Measurements from ENCODE around the gene PDLIM5. TPM values are rescaled to one million over a fixed set of nuclear protein-coding genes. Genes with fewer than 3 reads are reported as not detected.

The PDLIM5 gene
- total RNA-seq, 4 donors from 2014 or later = 62.9 to 133 (median 110) TPM

GRCh38 chr4:94629837-94630236 lies 178.1 kb downstream of the PDLIM5 start:
- H3K27me3 ChIP-seq = no peaks in the 10 kb centered on the region
- H3K4me3 ChIP-seq = no peak overlapping the region
- intact Hi-C loops (cut with DNase I; ENCODE audit: low total_unique reads) = no loop called here
- in situ Hi-C loops (cut with MboI; ENCODE audit: low pct_ligation_motif_present in 1 of 4, low pct_unique_long_range_greater_than_20kb in 1 of 4, low sequenced_read_pairs in 3 of 4) = loop anchor here in 1 of 4 donors (25.0 kb wide), 1 partner anchor 482 kb away; no protein-coding TSS in a partner anchor
- DNase-seq = no peak
- H3K4me1 ChIP-seq = no peaks in the 10 kb centered on the region
- WGBS, 2 donors (ENCODE audit: low coverage in 1 of 2) = 69 to 87% methylated on average over 2 of the region's 2 CpGs
- peaks cover 0 to 3% (median 0%) of the 10 kb centered on the region in 4 donors for H3K36me3 ChIP-seq
- no peak overlapping the region for H3K27ac ChIP-seq
- no peak for TF ChIP-seq POLR2A (IDR thresholded peaks at IDR 0.05)
- no peaks in the 10 kb centered on the region for H3K9me3 ChIP-seq

DNA sequence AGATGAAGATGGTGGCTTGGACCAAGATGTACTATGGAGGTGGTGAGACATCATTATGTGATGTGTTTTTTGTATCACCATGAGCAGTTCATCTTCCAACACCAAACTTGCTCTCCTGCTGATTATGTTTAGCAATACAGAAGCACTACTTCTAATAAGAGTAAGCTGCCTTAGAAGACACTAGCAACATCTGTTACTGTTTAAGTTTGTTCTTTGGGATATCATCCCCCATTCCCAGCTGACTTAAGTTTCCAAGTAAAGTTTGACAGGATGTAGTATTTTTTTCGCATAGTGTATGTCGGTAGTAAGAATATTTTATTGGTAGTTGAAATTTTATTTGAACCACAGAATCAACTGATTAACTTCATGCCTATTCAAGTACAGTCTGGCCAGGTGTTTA lies 182.5 kb downstream of the PDLIM5 start:
- Histone ChIP-seq H3K4me3 (no peak overlapping the region), H3K27ac (no peak overlapping the region), H3K4me1 (no peaks in the 10 kb centered on the region), H3K27me3 (no peaks in the 10 kb centered on the region), H3K9me3 (no peaks in the 10 kb centered on the region), H3K36me3 (no peaks in the 10 kb centered on the region)
- intact Hi-C loops (cut with DNase I; ENCODE audit: low total_unique reads) = no loop called here
- TF ChIP-seq POLR2AphosphoS5 (IDR thresholded peaks at IDR 0.05) (no peak), EP300 (IDR thresholded peaks at IDR 0.05; ENCODE audit: low read depth) (no peak)
- TF ChIP-seq, protein P1, sequence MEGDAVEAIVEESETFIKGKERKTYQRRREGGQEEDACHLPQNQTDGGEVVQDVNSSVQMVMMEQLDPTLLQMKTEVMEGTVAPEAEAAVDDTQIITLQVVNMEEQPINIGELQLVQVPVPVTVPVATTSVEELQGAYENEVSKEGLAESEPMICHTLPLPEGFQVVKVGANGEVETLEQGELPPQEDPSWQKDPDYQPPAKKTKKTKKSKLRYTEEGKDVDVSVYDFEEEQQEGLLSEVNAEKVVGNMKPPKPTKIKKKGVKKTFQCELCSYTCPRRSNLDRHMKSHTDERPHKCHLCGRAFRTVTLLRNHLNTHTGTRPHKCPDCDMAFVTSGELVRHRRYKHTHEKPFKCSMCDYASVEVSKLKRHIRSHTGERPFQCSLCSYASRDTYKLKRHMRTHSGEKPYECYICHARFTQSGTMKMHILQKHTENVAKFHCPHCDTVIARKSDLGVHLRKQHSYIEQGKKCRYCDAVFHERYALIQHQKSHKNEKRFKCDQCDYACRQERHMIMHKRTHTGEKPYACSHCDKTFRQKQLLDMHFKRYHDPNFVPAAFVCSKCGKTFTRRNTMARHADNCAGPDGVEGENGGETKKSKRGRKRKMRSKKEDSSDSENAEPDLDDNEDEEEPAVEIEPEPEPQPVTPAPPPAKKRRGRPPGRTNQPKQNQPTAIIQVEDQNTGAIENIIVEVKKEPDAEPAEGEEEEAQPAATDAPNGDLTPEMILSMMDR (IDR thresholded peaks at IDR 0.05) = no peak
- DNase-seq = no peak
- in situ Hi-C loops (cut with MboI; ENCODE audit: low pct_ligation_motif_present in 1 of 4, low pct_unique_long_range_greater_than_20kb in 1 of 4, low sequenced_read_pairs in 3 of 4) = loop anchor here in 1 of 4 donors (25.0 kb wide), 1 partner anchor 478 kb away; no protein-coding TSS in a partner anchor
- WGBS, 2 donors (ENCODE audit: low coverage in 1 of 2) = 72 to 79% methylated on average over 2 of the region's 2 CpGs

GRCh38 chr4:94635177-94635576 lies 183.4 kb downstream of the PDLIM5 start:
- H3K9me3 ChIP-seq = no peaks in the 10 kb centered on the region
- no peaks in the 10 kb centered on the region for H3K4me1 ChIP-seq
- H3K36me3 ChIP-seq = peaks cover 0 to 3% (median under 1%) of the 10 kb centered on the region in 4 donors
- no peak for DNase-seq
- TF ChIP-seq, protein P1 (IDR thresholded peaks at IDR 0.05) = no peak
- in situ Hi-C loops (cut with MboI; ENCODE audit: low pct_ligation_motif_present in 1 of 4, low pct_unique_long_range_greater_than_20kb in 1 of 4, low sequenced_read_pairs in 3 of 4) (loop anchor here in 1 of 4 donors (25.0 kb wide), 1 partner anchor 477 kb away; no protein-coding TSS in a partner anchor), intact Hi-C loops (cut with DNase I; ENCODE audit: low total_unique reads) (no loop called here)
- H3K27ac ChIP-seq = no peak overlapping the region
- 79 to 96% methylated on average over 2 of the region's 2 CpGs for WGBS, 2 donors (ENCODE audit: low coverage in 1 of 2)
- no peak overlapping the region for H3K4me3 ChIP-seq
- no peaks in the 10 kb centered on the region for H3K27me3 ChIP-seq

GRCh38 chr4:94636004-94636403 lies 184.3 kb downstream of the PDLIM5 start:
- intact Hi-C loops (cut with DNase I; ENCODE audit: low total_unique reads) (no loop called here), in situ Hi-C loops (cut with MboI; ENCODE audit: low pct_ligation_motif_present in 1 of 4, low pct_unique_long_range_greater_than_20kb in 1 of 4, low sequenced_read_pairs in 3 of 4) (loop anchor here in 1 of 4 donors (25.0 kb wide), 1 partner anchor 476 kb away; no protein-coding TSS in a partner anchor)
- no peak for TF ChIP-seq POLR2A (IDR thresholded peaks at IDR 0.05)
- TF ChIP-seq EP300 (IDR thresholded peaks at IDR 0.05; ENCODE audit: low read depth) = no peak
- TF ChIP-seq, protein P1 (IDR thresholded peaks at IDR 0.05) = no peak
- TF ChIP-seq POLR2AphosphoS5 (IDR thresholded peaks at IDR 0.05) = no peak
- 92 to 93% methylated on average over 2 of the region's 2 CpGs for WGBS, 2 donors (ENCODE audit: low coverage in 1 of 2)
- Histone ChIP-seq H3K9me3 (no peaks in the 10 kb centered on the region), H3K4me1 (no peaks in the 10 kb centered on the region), H3K27ac (no peak overlapping the region), H3K36me3 (peaks cover 0 to 10% (median 5%) of the 10 kb centered on the region in 4 donors), H3K4me3 (no peak overlapping the region), H3K27me3 (no peaks in the 10 kb centered on the region)
- DNase-seq = no peak

- Histone ChIP-seq H3K27ac (no peak overlapping the region), H3K4me1 (no peaks in the 10 kb centered on the region), H3K36me3 (peaks cover 0 to 17% (median 7%) of the 10 kb centered on the region in 4 donors), H3K9me3 (no peaks in the 10 kb centered on the region), H3K27me3 (no peaks in the 10 kb centered on the region), H3K4me3 (no peak overlapping the region)
- DNase-seq = no peak
- WGBS, 2 donors (ENCODE audit: low coverage in 1 of 2) = 83 to 97% methylated on average over 2 of the region's 2 CpGs
- in situ Hi-C loops (cut with MboI; ENCODE audit: low pct_ligation_motif_present in 1 of 4, low pct_unique_long_range_greater_than_20kb in 1 of 4, low sequenced_read_pairs in 3 of 4) = loop anchor here in 1 of 4 donors (25.0 kb wide), 1 partner anchor 473 kb away; no protein-coding TSS in a partner anchor
- intact Hi-C loops (cut with DNase I; ENCODE audit: low total_unique reads) = no loop called here
- no peak for TF ChIP-seq POLR2A (IDR thresholded peaks at IDR 0.05)
- no peak for TF ChIP-seq EP300 (IDR thresholded peaks at IDR 0.05; ENCODE audit: low read depth)
- TF ChIP-seq POLR2AphosphoS5 (IDR thresholded peaks at IDR 0.05) = no peak
- TF ChIP-seq, protein P1 (IDR thresholded peaks at IDR 0.05) = no peak
Observed at GRCh38 chr4:94639298-94639697, 187.6 kb downstream of the PDLIM5 start.

All from transverse colon (tissue), 4 donors.